IPS-11a (cell line): ENCODE measurements around the gene SLC27A6.
A peak's percentile ranks its signal among the peaks of the same experiment; 100 is the strongest.
"Not testable (repeated sequence)": the region's sequence is repeated elsewhere in the genome, so short reads cannot be mapped to it uniquely, and the experiment has no call there.

Experiments used
- H3K4me3 ChIP-seq: one replicate; pipeline ENCODE4 v1.5.1; 2013; ENCODE audit warnings: low read depth, low read length, control low read depth

SLC27A6 gene

GRCh38 chr5:128965011-128965637 is at the start of gene SLC27A6:
SLC27A6 (plus strand) TSS chr5:128965488; CDS start chr5:128966138, 650 bp downstream.
- peak within 1 kb of the TSS; percentile 69 for H3K4me3 ChIP-seq

DNA sequence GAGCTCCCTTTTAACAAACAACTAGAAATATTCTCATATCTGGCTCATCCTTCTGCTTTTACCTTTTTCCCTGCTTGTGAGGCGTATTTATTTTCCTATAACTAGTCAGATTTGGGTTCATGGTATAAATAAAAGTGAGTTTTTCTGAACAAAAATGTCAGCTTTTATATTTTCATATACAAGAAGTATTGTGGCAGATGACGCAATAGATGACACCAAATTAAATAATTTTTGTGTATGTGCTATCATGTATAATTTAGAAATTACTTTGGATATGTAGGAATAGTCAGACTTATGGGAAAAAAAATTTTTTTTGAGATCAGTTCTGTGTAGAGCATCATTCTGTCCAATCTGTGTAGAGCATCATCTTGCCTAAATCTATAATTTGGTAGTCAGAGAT is 45.7 kb upstream of the SLC27A6 start:
- H3K4me3 ChIP-seq: no peak overlapping the region

GRCh38 chr5:128920345-128921215 is 44.7 kb upstream of the SLC27A6 start:
- no peak overlapping the region for H3K4me3 ChIP-seq

DNA sequence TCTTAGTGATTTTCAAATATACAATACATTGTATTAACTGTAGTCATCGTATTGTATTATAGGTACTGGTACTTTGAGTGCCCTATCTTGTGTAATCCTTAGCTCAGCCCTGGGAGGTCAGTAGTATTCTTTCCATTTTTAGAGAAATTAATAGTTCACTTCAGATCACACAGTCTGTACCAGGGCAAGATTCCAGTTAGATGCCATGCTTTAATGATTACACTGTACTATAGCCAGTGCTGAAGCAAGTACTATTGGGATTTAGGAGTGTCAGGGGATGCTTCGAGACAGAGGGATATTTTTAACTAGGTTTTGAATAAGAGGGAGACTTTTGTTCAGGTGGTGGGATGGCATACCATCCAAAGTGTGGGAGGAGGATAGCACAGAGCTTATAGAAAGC is 41.0 kb upstream of the SLC27A6 start:
- no peak overlapping the region for H3K4me3 ChIP-seq

- H3K4me3 ChIP-seq: no peak overlapping the region
Measured at GRCh38 chr5:128925973-128926372, 39.3 kb upstream of the SLC27A6 start.

GRCh38 chr5:128927644-128928043 is 37.6 kb upstream of the SLC27A6 start:
- H3K4me3 ChIP-seq: no peak overlapping the region

GRCh38 chr5:128932232-128932631 is 33.1 kb upstream of the SLC27A6 start:
- not testable (repeated sequence) for H3K4me3 ChIP-seq

DNA sequence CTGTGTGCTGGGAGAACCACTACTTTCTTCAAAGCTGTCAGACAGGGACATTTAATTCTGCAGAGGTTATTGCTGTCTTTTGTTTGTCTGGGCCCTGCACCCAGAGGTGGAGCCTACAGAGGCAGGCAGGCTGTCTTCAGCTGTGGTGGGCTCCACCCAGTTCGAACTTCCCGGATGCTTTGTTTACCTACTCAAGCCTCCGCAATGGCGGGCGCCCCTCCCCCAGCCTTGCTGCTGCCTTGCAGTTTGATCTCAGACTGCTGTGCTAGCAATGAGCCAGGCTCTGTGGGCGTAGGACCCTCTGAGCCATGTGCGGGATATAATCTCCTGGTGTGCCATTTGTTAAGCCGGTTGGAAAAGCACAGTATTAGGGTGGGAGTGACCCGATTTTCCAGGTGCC is 22.2 kb upstream of the SLC27A6 start:
- H3K4me3 ChIP-seq: not testable (repeated sequence)

DNA sequence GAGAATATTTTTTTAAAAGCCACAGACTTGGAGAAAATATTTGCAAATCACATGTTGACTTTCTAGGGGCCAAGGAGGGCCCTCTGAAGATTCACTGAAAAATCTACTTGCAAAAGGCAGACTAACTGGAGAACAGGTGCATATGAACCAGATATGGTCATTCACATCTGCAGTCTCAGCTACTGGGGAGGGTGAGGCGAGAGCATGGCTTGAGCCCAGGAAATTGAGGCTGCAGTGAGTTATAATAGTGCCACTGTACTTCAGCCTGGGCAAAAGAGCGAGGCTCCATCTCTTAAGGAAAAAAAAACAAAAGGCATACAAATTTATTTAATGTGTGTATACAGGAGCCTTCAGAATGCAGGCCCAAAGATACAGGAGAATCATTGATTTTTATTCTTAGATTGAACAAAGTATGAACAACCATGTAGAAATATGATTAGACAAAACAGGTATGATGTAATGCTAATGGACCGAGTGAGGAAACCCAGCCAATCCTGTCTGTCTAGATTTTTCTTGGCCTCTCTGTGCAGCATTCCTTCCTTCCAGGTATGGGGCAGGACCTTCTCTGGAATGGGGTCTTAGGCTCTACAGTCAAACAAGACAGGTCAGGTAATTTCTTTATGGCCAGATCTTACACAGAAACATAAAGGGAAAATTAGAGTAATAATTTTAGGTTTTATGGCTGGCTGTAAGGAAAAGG is 15.3 kb upstream of the SLC27A6 start:
- no peak overlapping the region for H3K4me3 ChIP-seq

GRCh38 chr5:128951301-128951700 is 14.0 kb upstream of the SLC27A6 start:
- not testable (repeated sequence) for H3K4me3 ChIP-seq

- no peak overlapping the region for H3K4me3 ChIP-seq
Measured at GRCh38 chr5:128956164-128956563, 9.1 kb upstream of the SLC27A6 start.

DNA sequence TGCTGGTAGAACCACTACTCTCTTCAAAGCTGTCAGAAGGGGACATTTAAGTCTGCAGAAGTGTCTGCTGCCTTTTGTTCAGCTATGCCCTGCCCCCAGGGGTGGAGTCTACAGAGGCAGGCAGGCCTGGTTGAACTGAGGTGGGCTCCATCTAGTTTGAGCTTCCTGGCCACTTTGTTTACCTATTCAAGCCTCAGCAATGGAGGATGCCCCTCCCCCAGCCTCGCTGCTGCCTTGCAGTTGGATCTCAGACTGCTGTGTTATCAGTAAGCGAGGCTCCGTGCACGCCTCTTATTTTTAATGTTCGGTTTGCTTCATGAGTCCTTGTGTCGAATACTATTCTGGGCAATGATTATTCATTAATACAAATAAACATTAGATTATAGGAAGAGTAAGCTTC is 3.1 kb upstream of the SLC27A6 start:
- no peak overlapping the region for H3K4me3 ChIP-seq

GRCh38 chr5:128965638-128966302 is 482 bp downstream of the SLC27A6 start:
- peak overlapping the region; percentile 69 for H3K4me3 ChIP-seq

- H3K4me3 ChIP-seq: no peak overlapping the region
Measured at GRCh38 chr5:128966375-128966774, 1.1 kb downstream of the SLC27A6 start.

- H3K4me3 ChIP-seq: no peak overlapping the region
Measured at GRCh38 chr5:128966846-128967245, 1.6 kb downstream of the SLC27A6 start.

GRCh38 chr5:128973244-128973643 is 8.0 kb downstream of the SLC27A6 start:
- no peak overlapping the region for H3K4me3 ChIP-seq

- no peak overlapping the region for H3K4me3 ChIP-seq
Measured at GRCh38 chr5:128974567-128974966, 9.3 kb downstream of the SLC27A6 start.

- no peak overlapping the region for H3K4me3 ChIP-seq
Measured at GRCh38 chr5:128979761-128980160, 14.5 kb downstream of the SLC27A6 start.

GRCh38 chr5:128980917-128981316 is 15.6 kb downstream of the SLC27A6 start:
- no peak overlapping the region for H3K4me3 ChIP-seq

GRCh38 chr5:128984480-128984879 is 19.2 kb downstream of the SLC27A6 start:
- no peak overlapping the region for H3K4me3 ChIP-seq

DNA sequence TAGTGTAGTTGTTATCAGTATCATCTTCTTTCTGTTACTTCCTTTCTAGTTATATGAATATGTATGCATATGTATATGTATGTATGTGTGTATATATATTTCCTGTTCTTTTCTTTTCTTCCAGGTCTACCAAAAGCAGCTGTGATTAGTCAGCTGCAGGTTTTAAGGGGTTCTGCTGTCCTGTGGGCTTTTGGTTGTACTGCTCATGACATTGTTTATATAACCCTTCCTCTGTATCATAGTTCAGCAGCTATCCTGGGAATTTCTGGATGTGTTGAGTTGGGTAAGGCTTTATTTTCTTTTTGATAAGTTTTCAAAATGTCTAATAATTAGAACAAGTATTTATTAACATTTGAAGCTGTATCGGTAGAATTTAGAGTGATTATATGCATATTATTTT is 23.2 kb downstream of the SLC27A6 start:
- H3K4me3 ChIP-seq: no peak overlapping the region
